Thyroid gland (tissue), 4 donors: ENCODE results near the gene PDE11A. TPM values are rescaled to one million over a fixed set of nuclear protein-coding genes. Genes with fewer than 3 reads are reported as not detected.

Experiments used
- DNase-seq, 2 donors: peaks; one replicate each; pipeline ENCODE4 v3.0.0-alpha.2; 2019
- H3K27ac ChIP-seq, 3 donors: fragments of 200-600 bp; sonication (generic); 1 replicate in 2 of 3; 2 replicates in 1 of 3; pipeline ENCODE4 v1.5.1; 2016 to 2019; ENCODE audit warnings: mild to moderate bottlenecking in 1 of 3, moderate library complexity in 1 of 3
- H3K27me3 ChIP-seq: fragments of 200-600 bp; sonication (generic); one replicate; pipeline ENCODE4 v1.5.1; 2019
- H3K36me3 ChIP-seq, 2 donors: fragments of 200-600 bp; sonication (generic); one replicate each; pipeline ENCODE4 v1.5.1; 2016 to 2019
- H3K4me1 ChIP-seq, 2 donors: fragments of 200-600 bp; sonication (generic); one replicate each; pipeline ENCODE4 v1.5.1; 2017 to 2019
- H3K4me3 ChIP-seq, 3 donors: fragments of 200-600 bp; sonication (generic); replicated peaks in 1 of 3; 1 replicate in 2 of 3; 2 replicates in 1 of 3; pipeline ENCODE4 v1.5.1; 2016; ENCODE audit warnings: mild to moderate bottlenecking in 1 of 3
- H3K9me3 ChIP-seq: fragments of 200-600 bp; sonication (generic); one replicate; pipeline ENCODE4 v1.5.1; 2017
- POLR2A ChIP-seq, 2 donors: fragments of 450-650 bp; IDR thresholded peaks; one replicate each; pipeline ENCODE4 v1.6.1; 2017; ENCODE audit warnings: antibody characterized with exemption in 2 of 2, mild to moderate bottlenecking in 2 of 2, moderate library complexity in 1 of 2
- WGBS, 2 donors: methylation state at CpG; one replicate each; pipeline ENCODE4 v1.1.5; 2017; 5-methylcytosine and 5-hydroxymethylcytosine counted together
- intact Hi-C: fragments of 100-400 bp; cut with DNase I; formaldehyde crosslinking; loops from one replicate; pipeline ENCODE4 v1.15.1; 2023
- total RNA-seq, 4 donors: library from RNA; depleted of rRNA; stranded (reverse); fragments of >200 nt; gene quantifications; one replicate each; pipeline ENCODE4 v1.2.3, GENCODE V29; 2016
- TF ChIP-seq, protein P1 (sequence below), 6 experiments: fragments of 200-600 bp in 3 of 6; fragments of 450-650 bp in 3 of 6; sonication (generic) in 3 of 6; IDR thresholded peaks; one replicate each; pipeline ENCODE4 v1.5.1; 2016 to 2019; ENCODE audit warnings: antibody characterized with exemption in 6 of 6, mild to moderate bottlenecking in 2 of 6, inconsistent platforms in 1 of 6, moderate library complexity in 1 of 6

PDE11A gene
- total RNA-seq, 4 donors from 2014 or later = 2.2 to 4.0 (median 3.0) TPM

DNA sequence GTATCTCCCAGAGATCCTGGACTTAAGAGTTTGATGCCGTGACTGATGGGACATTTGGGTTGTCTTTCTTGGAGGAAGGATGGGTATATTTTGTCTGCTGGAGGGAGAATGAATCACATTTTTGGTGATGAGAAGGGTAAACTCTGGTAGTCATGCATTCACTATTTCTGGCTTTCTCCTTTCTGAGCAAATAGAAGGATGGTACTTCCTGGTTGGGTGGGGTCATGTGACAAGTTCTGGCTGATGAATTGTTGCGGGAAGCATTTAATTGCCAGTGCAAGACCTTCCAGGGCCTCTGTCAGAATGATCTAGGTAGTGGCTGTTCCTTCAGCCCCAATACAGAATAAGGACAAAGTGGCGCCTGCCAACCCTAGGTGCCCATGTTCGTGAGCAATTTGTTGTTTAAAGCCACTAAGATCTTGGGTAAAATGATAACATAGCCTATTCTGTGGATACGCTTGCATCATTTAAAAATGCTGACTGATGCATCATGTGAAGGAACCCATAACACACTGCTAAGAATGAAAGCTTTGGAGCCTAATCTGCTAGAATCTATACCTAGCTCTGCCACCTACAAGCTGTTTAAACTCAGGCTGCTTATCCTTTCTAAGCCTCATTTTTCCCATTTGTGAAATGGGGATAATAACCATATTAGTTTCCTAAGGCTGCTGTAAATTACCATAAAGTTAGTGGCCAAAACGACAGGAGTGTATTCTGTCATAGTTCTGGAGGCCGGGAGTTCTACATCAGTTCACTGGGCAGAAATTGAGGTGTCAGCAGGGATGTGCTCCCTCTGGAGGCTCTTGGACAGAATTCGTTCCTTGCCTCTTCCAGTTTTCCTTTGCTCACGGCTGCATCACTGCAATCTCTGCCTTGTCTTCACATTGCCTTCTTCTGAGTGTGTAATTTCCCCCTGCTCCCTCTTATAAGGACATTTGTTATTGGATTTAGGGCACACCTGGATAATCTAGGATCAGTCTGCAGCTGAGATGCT lies 398.7 kb downstream of the PDE11A start:
- DNase-seq = no peak
- intact Hi-C loops = no loop called here
- WGBS, 2 donors = 82 to 90% methylated on average over 9 of the region's 9 CpGs
- H3K27me3 ChIP-seq = no peaks in the 10 kb centered on the region
- no peak for TF ChIP-seq POLR2A (IDR thresholded peaks at IDR 0.05)
- TF ChIP-seq, protein P1, sequence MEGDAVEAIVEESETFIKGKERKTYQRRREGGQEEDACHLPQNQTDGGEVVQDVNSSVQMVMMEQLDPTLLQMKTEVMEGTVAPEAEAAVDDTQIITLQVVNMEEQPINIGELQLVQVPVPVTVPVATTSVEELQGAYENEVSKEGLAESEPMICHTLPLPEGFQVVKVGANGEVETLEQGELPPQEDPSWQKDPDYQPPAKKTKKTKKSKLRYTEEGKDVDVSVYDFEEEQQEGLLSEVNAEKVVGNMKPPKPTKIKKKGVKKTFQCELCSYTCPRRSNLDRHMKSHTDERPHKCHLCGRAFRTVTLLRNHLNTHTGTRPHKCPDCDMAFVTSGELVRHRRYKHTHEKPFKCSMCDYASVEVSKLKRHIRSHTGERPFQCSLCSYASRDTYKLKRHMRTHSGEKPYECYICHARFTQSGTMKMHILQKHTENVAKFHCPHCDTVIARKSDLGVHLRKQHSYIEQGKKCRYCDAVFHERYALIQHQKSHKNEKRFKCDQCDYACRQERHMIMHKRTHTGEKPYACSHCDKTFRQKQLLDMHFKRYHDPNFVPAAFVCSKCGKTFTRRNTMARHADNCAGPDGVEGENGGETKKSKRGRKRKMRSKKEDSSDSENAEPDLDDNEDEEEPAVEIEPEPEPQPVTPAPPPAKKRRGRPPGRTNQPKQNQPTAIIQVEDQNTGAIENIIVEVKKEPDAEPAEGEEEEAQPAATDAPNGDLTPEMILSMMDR (IDR thresholded peaks at IDR 0.05) = no peak
- no peak overlapping the region for H3K27ac ChIP-seq
- H3K4me1 ChIP-seq = no peaks in the 10 kb centered on the region
- H3K36me3 ChIP-seq = no peaks in the 10 kb centered on the region
- no peaks in the 10 kb centered on the region for H3K9me3 ChIP-seq
- no peak overlapping the region for H3K4me3 ChIP-seq

DNA sequence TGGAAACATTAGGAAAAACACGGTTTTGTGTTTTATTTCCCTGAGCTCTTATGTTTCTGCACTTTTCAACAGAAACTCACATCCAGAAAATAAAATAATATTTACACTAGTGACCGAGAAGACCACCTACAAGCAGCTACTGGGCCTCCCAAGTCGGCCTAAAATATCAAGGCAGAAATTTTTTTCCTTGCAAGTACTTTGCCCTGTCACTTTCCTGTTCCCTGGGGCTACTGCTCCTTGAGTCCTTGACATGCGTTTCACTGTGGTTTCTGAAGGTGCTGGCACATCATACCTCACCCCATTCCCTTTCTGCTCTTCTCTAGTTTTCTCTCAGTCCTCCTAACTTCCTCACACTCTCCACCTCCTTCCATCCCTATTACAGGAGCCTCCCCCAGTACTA lies 400.9 kb downstream of the PDE11A start:
- H3K36me3 ChIP-seq = no peaks in the 10 kb centered on the region
- H3K9me3 ChIP-seq = no peaks in the 10 kb centered on the region
- DNase-seq = no peak
- TF ChIP-seq POLR2A (IDR thresholded peaks at IDR 0.05) = no peak
- H3K27ac ChIP-seq = no peak overlapping the region
- 63 to 71% methylated on average over 4 of the region's 4 CpGs for WGBS, 2 donors
- intact Hi-C loops = no loop called here
- H3K4me3 ChIP-seq = no peak overlapping the region
- H3K27me3 ChIP-seq = no peaks in the 10 kb centered on the region
- H3K4me1 ChIP-seq = no peaks in the 10 kb centered on the region

DNA sequence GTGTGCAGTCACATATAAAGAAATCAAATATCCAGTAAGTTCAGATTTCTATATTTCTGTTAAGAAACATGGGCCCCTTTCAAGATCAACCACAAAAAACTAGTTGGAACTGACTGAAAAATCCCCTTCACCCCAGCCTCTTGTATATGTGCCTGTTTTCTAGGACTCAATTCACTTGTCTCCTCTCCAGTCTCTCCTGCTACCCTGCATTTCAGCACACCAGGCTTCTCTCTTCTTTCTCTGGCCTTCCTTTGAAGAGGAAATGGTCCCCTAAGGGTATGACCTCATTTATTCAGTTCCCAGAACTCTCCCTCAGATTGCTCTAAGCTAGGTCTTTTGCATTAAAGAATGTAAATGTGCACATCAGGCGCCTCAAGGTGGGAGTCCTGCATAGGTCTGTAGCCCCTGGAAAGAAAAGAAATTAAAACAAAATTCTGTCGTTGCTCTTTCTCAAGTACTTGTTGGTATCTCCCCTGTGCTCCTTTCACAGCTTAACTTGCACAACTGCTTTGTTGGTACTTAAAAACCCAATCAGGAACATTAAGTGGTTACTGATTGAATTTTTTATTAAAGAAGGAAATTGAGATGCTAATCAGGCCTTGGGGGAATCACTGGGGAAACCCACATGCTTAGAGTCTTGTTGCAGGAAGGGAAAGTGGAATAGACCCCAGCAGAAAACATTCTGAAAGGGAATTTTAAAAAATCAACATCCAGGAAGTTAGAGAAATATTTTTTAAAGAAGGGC lies 401.6 kb downstream of the PDE11A start:
- Histone ChIP-seq H3K9me3 (no peaks in the 10 kb centered on the region), H3K27me3 (no peaks in the 10 kb centered on the region), H3K27ac (no peak overlapping the region), H3K36me3 (no peaks in the 10 kb centered on the region), H3K4me3 (no peak overlapping the region), H3K4me1 (no peaks in the 10 kb centered on the region)
- 53 to 57% methylated on average over 2 of the region's 2 CpGs for WGBS, 2 donors
- no peak for DNase-seq
- intact Hi-C loops = no loop called here
- TF ChIP-seq, protein P1 (IDR thresholded peaks at IDR 0.05) = no peak
- no peak for TF ChIP-seq POLR2A (IDR thresholded peaks at IDR 0.05)

DNA sequence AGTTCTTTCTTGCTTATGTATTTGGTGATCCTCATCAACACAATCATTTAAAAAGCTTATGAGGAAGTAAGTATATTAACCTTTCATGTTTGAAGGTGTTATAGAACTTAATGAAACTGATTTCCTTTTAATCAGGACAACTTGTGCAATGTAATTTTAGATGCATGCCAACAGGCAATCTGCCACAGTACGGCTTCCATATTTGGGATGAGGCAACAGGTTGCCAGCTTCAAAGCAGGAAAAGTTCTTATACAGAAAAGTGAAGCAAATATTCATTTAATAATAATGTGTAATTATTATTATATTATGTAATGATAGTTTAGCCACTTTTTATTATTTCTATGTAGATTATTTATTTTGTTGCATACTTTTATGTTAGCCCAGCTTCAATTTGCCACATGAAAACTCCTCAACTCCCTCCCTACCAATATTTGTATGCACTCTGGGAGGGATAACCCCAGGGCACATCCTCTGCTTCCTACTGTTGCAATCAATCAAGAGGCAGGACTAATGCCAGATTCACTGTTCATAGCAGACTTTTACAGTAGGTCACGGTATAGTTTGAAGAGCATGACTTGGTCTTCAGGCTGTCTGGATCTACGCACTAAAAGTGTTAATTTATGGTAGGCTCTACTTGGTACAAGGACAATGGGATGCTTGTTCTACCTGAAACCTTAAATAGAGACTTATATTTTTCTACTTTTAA lies 402.8 kb downstream of the PDE11A start:
- Histone ChIP-seq H3K4me1 (no peaks in the 10 kb centered on the region), H3K9me3 (no peaks in the 10 kb centered on the region), H3K36me3 (no peaks in the 10 kb centered on the region), H3K27ac (no peak overlapping the region), H3K27me3 (no peaks in the 10 kb centered on the region), H3K4me3 (no peak overlapping the region)
- WGBS, 2 donors = 82 to 87% methylated on average over 3 of the region's 3 CpGs
- intact Hi-C loops = no loop called here
- TF ChIP-seq, protein P1 (IDR thresholded peaks at IDR 0.05) = no peak
- no peak for TF ChIP-seq POLR2A (IDR thresholded peaks at IDR 0.05)
- DNase-seq = no peak

DNA sequence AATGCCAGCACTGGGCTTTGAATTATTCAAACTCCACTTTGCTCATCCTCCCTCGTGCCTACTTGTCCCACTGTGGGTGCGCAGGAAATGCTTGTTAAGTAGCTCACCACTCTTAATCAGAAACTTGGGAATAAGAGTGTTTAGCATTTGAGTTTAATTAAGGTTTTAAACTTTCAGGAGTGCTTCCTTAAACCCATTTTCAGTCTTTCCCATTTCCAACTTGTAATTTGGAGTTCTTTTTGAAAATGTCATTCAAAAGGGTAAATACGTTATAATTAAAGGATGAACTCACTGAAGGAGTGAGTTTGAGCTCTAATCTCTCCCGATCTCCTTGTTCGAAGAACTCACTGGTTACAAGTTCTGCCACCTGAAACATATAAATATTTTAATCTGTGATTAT lies 403.4 kb downstream of the PDE11A start:
- no peaks in the 10 kb centered on the region for H3K36me3 ChIP-seq
- no peaks in the 10 kb centered on the region for H3K27me3 ChIP-seq
- H3K9me3 ChIP-seq = no peaks in the 10 kb centered on the region
- no peak for TF ChIP-seq POLR2A (IDR thresholded peaks at IDR 0.05)
- H3K4me3 ChIP-seq = no peak overlapping the region
- WGBS, 2 donors = 89 to 92% methylated on average over 5 of the region's 5 CpGs
- intact Hi-C loops = no loop called here
- no peak for DNase-seq
- H3K27ac ChIP-seq = no peak overlapping the region
- no peaks in the 10 kb centered on the region for H3K4me1 ChIP-seq
